ENCODE results near the gene ARF1. TPM values are rescaled to one million over a fixed set of nuclear protein-coding genes. Genes with fewer than 3 reads are reported as not detected.

The ARF1 gene
- total RNA-seq, 2 experiments from 2014 or later = 163 to 322 TPM

GRCh38 chr1:228062085-228062791, 20.3 kb upstream of the ARF1 start:
- intact Hi-C loops (cut with micrococcal nuclease; ENCODE audit: unreplicated experiment) = no loop called here
- POLR2A ChIA-PET = no interaction called here
- TF ChIP-seq EZH2phosphoT487 (IDR thresholded peaks at IDR 0.05; ENCODE audit: borderline replicate concordance, low read depth, low read length) (no peak), CTCF (conservative IDR thresholded peaks at IDR 0.05; ENCODE audit: low read length) (no peak)
- H3K9me2 ChIP-seq (ENCODE audit: insufficient read depth, low read length) = no peaks in the 10 kb centered on the region
- H3K4me2 ChIP-seq (ENCODE audit: low read length) = no peak overlapping the region
- no peak for DNase-seq (ENCODE audit: low spot score)
- CTCF ChIA-PET (ENCODE audit: unreplicated experiment) = no interaction called here
- no peaks in the 10 kb centered on the region for H3K36me3 ChIP-seq (ENCODE audit: insufficient read depth, low read length)
- H3K4me3 ChIP-seq (ENCODE audit: low read depth, low read length, poor library complexity, severe bottlenecking) = no peak overlapping the region
- no TSS peak for BruUV-seq (replicated peaks)
- H2AFZ ChIP-seq (ENCODE audit: low read length) = no peak overlapping the region
- no peaks in the 10 kb centered on the region for H3K79me2 ChIP-seq (ENCODE audit: insufficient read depth, low read depth, low read length)
- no peaks in the 10 kb centered on the region for H4K20me1 ChIP-seq (ENCODE audit: insufficient read depth, low read length)
- H3K9me3 ChIP-seq (ENCODE audit: low read length) = no peaks in the 10 kb centered on the region
- peaks cover 5% of the 10 kb centered on the region for H3K4me1 ChIP-seq (ENCODE audit: insufficient read depth, low read length, poor library complexity, severe bottlenecking)
- no peak overlapping the region for H3K27ac ChIP-seq (ENCODE audit: low read depth, low read length, poor library complexity, severe bottlenecking)

GRCh38 chr1:228062812-228063211, 19.7 kb upstream of the ARF1 start:
- no peak for DNase-seq (ENCODE audit: low spot score)
- no peaks in the 10 kb centered on the region for H4K20me1 ChIP-seq (ENCODE audit: insufficient read depth, low read length)
- H3K36me3 ChIP-seq (ENCODE audit: insufficient read depth, low read length) = no peaks in the 10 kb centered on the region
- no peak overlapping the region for H3K4me2 ChIP-seq (ENCODE audit: low read length)
- no peak overlapping the region for H2AFZ ChIP-seq (ENCODE audit: low read length)
- TF ChIP-seq EZH2phosphoT487 (IDR thresholded peaks at IDR 0.05; ENCODE audit: borderline replicate concordance, low read depth, low read length) (no peak), CTCF (conservative IDR thresholded peaks at IDR 0.05; ENCODE audit: low read length) (no peak)
- H3K9me2 ChIP-seq (ENCODE audit: insufficient read depth, low read length) = no peaks in the 10 kb centered on the region
- no peak overlapping the region for H3K4me3 ChIP-seq (ENCODE audit: low read depth, low read length, poor library complexity, severe bottlenecking)
- no peak overlapping the region for H3K27ac ChIP-seq (ENCODE audit: low read depth, low read length, poor library complexity, severe bottlenecking)
- H3K9me3 ChIP-seq (ENCODE audit: low read length) = no peaks in the 10 kb centered on the region
- intact Hi-C loops (cut with micrococcal nuclease; ENCODE audit: unreplicated experiment) = no loop called here
- no peaks in the 10 kb centered on the region for H3K79me2 ChIP-seq (ENCODE audit: insufficient read depth, low read depth, low read length)
- BruUV-seq (replicated peaks) = no TSS peak
- H3K4me1 ChIP-seq (ENCODE audit: insufficient read depth, low read length, poor library complexity, severe bottlenecking) = peaks cover 5% of the 10 kb centered on the region
- POLR2A ChIA-PET = no interaction called here
- CTCF ChIA-PET (ENCODE audit: unreplicated experiment) = no interaction called here

Data from OCI-LY7 (cell line).